ENCODE data around the gene LY86. TPM values are rescaled to one million over a fixed set of nuclear protein-coding genes. Genes with fewer than 3 reads are reported as not detected.

Gene LY86
- total RNA-seq, 1 donor from 2014 or later, result not detected

DNA sequence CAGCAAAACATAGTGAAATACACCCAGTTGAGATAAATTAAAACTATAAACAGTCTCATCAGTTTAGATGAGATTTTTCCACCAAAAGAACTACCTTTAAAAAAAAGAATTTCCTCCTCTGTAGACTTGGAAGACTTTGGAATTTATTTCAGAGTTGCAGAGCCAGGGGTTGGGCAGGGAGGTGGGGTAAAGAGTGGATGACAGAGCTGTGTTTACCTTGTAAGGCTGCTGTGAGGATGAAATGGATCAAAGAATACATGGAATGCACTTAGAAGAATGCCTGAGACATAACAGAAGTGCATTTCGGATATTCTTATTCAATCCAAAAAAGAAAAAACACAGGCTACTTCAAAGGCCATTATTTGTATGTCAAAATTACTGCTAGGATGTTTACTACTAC is 6.4 kb upstream of the LY86 start:
- peaks cover 5% of the 10 kb centered on the region for H3K27me3 Mint-ChIP-seq (ENCODE audit: low read depth)
- TF ChIP-seq, protein P1, sequence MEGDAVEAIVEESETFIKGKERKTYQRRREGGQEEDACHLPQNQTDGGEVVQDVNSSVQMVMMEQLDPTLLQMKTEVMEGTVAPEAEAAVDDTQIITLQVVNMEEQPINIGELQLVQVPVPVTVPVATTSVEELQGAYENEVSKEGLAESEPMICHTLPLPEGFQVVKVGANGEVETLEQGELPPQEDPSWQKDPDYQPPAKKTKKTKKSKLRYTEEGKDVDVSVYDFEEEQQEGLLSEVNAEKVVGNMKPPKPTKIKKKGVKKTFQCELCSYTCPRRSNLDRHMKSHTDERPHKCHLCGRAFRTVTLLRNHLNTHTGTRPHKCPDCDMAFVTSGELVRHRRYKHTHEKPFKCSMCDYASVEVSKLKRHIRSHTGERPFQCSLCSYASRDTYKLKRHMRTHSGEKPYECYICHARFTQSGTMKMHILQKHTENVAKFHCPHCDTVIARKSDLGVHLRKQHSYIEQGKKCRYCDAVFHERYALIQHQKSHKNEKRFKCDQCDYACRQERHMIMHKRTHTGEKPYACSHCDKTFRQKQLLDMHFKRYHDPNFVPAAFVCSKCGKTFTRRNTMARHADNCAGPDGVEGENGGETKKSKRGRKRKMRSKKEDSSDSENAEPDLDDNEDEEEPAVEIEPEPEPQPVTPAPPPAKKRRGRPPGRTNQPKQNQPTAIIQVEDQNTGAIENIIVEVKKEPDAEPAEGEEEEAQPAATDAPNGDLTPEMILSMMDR (IDR thresholded peaks at IDR 0.05), result no peak
- no peak for DNase-seq (ENCODE audit: low spot score)
- H3K4me1 Mint-ChIP-seq (ENCODE audit: low read depth), result peaks cover 2% of the 10 kb centered on the region
- no peak overlapping the region for H3K4me3 Mint-ChIP-seq (ENCODE audit: unreplicated experiment)
- no peaks in the 10 kb centered on the region for H3K9me3 Mint-ChIP-seq (ENCODE audit: low read depth)
- no peak overlapping the region for H3K27ac Mint-ChIP-seq (ENCODE audit: unreplicated experiment)
- no peaks in the 10 kb centered on the region for H3K36me3 Mint-ChIP-seq (ENCODE audit: low read depth)

DNA sequence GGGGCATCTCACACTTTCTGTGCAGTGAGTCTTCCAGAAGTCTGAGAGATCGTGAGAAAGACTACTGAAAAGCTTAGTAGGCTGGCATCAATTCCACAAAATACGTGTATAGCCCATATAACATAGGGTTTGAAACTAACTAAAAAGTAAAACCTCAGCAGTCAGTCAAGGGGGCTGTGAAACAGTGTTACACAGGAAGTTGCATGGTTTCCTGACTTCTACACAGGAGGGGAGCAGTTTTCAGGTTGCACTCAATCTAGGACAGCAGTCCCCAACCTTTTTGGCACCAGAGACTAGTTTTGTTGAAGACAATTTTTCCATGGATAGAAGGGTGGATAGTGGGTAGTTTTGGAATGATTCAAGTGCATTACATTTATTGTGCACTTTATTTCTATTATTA is 4.7 kb upstream of the LY86 start:
- no peaks in the 10 kb centered on the region for H3K4me1 Mint-ChIP-seq (ENCODE audit: low read depth)
- no peak overlapping the region for H3K4me3 Mint-ChIP-seq (ENCODE audit: unreplicated experiment)
- H3K9me3 Mint-ChIP-seq (ENCODE audit: low read depth), result no peaks in the 10 kb centered on the region
- no peak for DNase-seq (ENCODE audit: low spot score)
- H3K27ac Mint-ChIP-seq (ENCODE audit: unreplicated experiment), result no peak overlapping the region
- TF ChIP-seq, protein P1 (IDR thresholded peaks at IDR 0.05), result no peak
- no peaks in the 10 kb centered on the region for H3K36me3 Mint-ChIP-seq (ENCODE audit: low read depth)
- H3K27me3 Mint-ChIP-seq (ENCODE audit: low read depth), result peaks cover 3% of the 10 kb centered on the region

DNA sequence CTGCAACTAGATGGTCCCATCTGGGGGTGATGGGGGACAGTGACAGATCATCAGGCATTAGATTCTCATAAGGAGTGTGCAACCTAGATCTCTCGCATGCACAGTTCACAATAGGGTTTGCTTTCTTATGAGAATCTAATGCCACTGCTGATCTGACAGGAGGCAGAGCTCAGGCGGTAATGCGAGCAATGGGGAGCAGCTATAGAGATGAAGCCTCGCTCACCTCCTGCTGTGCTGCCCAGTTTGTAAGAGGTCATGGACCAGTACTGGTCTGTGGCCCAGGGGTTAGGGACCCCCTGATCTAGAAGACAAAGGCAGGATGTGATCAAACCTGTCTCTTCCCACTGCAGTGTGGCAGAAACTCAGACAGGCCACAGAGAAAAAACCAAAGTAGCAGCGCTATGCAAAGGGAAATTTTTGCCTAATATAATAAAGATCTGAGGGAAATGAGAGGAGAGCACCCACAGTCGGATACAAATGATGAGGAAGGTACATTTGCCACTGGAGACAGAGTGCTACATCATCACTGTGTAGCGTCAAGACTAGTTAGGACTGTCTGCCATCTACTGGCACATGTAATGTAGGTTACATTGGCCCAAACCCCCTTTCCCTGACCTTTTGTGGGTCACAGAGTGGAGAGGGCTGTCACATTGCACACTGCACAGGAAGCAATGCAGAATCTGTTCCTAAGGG is 4.1 kb upstream of the LY86 start:
- peaks cover 3% of the 10 kb centered on the region for H3K27me3 Mint-ChIP-seq (ENCODE audit: low read depth)
- H3K4me3 Mint-ChIP-seq (ENCODE audit: unreplicated experiment), result no peak overlapping the region
- DNase-seq (ENCODE audit: low spot score), result no peak
- no peaks in the 10 kb centered on the region for H3K36me3 Mint-ChIP-seq (ENCODE audit: low read depth)
- TF ChIP-seq, protein P1 (IDR thresholded peaks at IDR 0.05), result no peak
- no peaks in the 10 kb centered on the region for H3K4me1 Mint-ChIP-seq (ENCODE audit: low read depth)
- H3K27ac Mint-ChIP-seq (ENCODE audit: unreplicated experiment), result no peak overlapping the region
- H3K9me3 Mint-ChIP-seq (ENCODE audit: low read depth), result no peaks in the 10 kb centered on the region

DNA sequence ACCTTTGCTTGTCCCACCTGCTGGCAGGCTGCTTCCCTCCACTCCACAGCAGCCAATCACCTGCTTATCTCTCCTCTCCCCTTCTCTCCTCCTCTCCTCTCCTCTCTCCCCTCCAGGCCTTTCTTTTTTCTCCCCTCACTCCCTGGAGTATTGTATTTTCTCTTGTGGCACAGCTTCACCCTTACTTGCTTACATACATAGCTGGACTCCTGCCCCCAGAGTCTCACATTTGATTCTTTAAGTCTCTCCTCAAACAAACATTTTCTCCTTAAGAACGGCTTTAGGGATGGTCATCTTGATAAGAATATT is 3.6 kb upstream of the LY86 start:
- H3K36me3 Mint-ChIP-seq (ENCODE audit: low read depth), result no peaks in the 10 kb centered on the region
- no peaks in the 10 kb centered on the region for H3K9me3 Mint-ChIP-seq (ENCODE audit: low read depth)
- TF ChIP-seq, protein P1 (IDR thresholded peaks at IDR 0.05), result no peak
- DNase-seq (ENCODE audit: low spot score), result no peak
- H3K4me3 Mint-ChIP-seq (ENCODE audit: unreplicated experiment), result no peak overlapping the region
- no peaks in the 10 kb centered on the region for H3K4me1 Mint-ChIP-seq (ENCODE audit: low read depth)
- no peak overlapping the region for H3K27ac Mint-ChIP-seq (ENCODE audit: unreplicated experiment)
- no peaks in the 10 kb centered on the region for H3K27me3 Mint-ChIP-seq (ENCODE audit: low read depth)

DNA sequence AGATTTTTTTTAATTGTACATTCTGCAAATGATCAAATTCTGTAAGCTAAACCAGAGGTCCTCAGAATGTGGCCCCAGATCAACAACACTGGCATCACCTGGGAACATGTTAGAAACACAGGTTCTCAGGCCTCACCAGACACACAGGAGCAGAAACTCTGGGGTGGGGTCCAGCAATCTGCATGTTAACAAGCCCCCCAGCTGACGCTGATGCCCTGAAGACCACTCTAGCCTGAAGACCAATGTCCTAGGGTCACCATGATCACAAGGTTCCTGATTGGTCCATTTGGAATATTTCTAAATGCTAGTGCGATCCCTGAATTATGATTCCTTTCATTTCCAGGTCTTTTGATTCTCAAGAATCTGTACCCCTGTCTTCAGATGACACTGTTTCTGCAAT is 2.4 kb upstream of the LY86 start:
- H3K27ac Mint-ChIP-seq (ENCODE audit: unreplicated experiment), result no peak overlapping the region
- no peak overlapping the region for H3K4me3 Mint-ChIP-seq (ENCODE audit: unreplicated experiment)
- no peak for DNase-seq (ENCODE audit: low spot score)
- no peaks in the 10 kb centered on the region for H3K4me1 Mint-ChIP-seq (ENCODE audit: low read depth)
- peaks cover 7% of the 10 kb centered on the region for H3K27me3 Mint-ChIP-seq (ENCODE audit: low read depth)
- H3K36me3 Mint-ChIP-seq (ENCODE audit: low read depth), result no peaks in the 10 kb centered on the region
- TF ChIP-seq, protein P1 (IDR thresholded peaks at IDR 0.05), result no peak
- H3K9me3 Mint-ChIP-seq (ENCODE audit: low read depth), result no peaks in the 10 kb centered on the region
